Activated effector memory CD4-positive, alpha-beta T cell treated with Interleukin-2 at 50 U/mL for 16 hours (primary cell): Measurements from ENCODE around the gene SEC22A.

Experiments
- DNase-seq: peaks from one replicate; pipeline ENCODE4 v3.0.0-alpha.2; 2020

Gene SEC22A

DNA sequence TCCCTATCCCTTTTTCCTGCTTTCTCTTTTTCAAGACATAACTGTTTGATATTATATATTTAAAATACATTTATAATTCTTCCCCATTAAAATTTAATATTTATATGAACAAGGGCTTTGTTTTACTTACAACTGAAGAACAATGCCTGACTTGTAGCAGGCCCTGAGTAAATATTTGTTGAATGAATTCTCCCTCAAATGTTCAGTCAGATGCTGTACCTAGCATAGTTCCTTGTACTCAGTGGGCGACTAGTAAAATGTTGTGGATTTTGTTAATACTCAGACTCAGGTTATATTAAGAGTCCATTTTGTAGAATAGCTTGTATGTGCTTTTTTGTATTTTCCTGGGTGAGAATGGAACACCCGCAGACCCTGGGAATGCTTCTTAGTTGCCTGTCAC is 69.1 kb downstream of the SEC22A start:
- DNase-seq, result no peak

GRCh38 chr3:123271466-123272159 is 69.9 kb downstream of the SEC22A start:
- no peak for DNase-seq

DNA sequence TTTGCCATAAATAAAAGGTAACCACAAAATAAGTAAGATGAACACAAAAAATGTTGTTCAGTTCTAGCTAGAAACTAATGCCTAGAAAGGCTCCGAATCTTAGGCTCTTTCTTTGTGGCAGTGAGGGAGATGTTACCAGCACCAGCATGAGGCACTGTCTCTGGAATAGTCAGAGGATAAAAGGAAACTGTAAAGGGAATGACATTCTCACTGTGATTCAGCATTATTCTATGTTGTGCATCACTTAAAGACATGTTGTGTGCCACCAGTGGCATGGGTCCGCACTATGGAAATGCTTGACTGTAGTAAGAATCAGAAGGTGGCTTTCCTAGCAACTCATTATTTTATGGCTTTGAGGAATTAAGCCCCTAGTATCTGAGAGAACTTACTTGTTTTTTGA is 70.8 kb downstream of the SEC22A start:
- no peak for DNase-seq

- DNase-seq, result no peak
Observed at GRCh38 chr3:123275691-123276090, 73.9 kb downstream of the SEC22A start.

DNA sequence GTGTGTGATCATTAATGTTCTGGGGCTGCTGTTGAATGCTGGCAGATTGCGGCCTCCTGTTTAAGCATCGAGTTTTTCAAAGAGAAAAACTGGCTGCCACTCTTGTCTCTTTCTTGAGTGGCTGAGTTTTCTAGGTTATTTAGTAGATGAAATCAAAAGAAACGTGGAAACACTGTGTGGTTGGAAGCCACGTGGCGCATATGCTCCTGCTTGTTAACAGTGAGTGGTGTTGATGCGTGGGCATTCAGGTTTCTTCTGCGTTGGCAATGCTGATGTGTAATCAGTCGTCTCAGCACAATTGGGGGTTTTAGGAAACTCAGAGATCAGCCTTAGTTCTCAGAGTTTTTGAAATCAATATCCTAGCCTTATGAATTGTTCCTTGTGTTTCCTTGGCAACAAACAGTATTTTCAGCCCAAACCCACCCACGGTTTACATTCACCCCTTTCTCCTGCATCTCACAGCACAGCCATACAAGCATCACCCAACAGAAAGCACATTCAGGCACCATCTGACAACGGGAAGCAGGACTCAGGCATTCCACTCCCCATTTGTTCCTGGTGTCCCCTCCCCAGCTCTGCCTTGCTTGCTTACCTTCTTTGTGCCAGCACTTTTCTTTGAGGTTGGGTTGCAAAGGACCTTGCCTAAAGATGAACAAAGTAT is 74.7 kb downstream of the SEC22A start:
- DNase-seq, result no peak

DNA sequence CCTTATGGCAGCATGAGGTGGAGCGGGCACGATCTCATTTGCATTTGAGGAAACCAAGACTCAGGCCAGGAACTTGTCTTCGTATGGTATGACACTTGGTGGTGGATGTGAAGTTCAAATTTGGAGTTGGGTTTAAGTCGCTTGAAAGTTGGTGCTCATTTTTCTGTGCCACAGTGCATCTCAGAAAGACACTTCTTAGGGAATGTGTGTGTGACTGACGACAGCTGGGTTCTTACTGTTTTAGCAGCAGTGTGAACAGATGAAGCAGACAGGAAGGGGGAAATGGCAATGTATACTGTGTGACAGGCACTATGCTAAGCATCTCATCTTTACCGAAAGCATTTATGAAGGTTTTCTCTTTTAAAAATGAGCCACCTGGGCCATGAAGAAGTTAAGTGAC is 75.4 kb downstream of the SEC22A start:
- DNase-seq, result no peak

DNA sequence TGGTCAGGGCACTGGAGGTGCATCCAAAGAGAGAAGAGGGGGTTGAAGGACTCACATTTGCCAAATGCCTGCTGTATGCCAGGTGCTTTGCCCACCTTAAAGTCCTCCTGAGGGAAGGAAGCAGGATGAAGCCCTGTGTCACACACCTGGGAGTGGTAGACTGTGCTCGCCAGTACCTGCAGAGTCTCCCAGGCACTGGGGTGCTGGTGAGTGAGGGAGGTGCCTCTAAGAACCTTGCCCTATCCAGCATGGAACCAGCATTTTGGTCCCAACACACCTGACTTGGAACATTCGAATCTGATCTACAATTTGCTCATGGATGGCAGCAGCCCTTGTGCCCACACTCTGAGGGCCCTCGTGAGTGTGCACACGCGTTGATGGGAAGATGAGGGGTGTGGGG is 76.7 kb downstream of the SEC22A start:
- no peak for DNase-seq

DNA sequence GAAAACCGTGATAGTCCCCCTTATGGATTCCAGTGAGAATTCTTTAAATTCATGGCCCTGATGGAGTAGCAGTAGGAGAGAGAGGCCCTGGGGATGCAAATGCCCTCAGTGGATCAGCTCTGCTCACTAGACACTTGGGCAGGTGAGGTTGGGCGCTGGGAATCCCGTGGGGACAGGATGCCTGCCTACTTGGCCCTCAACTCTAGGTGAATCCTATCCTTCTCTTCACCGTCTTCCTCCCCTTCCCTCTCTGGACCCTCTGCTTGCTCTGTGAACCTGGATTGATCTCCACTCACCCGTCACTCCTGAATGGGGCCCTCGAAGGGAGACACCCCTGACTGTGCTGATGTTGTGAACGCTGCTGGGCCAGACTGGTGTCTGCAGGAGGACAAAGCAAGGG is 77.4 kb downstream of the SEC22A start:
- DNase-seq, result no peak

- no peak for DNase-seq
Observed at GRCh38 chr3:123281406-123281805, 79.7 kb downstream of the SEC22A start.

DNA sequence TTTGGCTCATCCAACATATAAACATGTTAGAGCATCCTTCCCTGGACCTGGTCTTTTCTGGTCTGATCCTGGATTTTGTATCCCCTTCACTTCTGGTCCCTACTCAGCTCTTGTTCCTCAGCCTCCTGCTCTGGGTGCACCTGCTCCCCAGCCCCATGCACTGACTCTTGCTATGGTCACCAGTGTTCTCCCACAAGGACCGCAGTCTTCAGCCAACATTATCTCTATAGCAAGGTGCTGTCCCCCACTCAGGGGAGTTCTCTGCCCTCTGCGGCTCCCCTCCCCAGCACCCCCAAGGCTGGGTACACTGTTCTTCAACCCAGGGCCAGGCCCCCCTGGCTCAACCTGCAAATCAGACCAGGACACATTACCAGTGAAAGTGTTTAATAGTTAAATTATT is 80.2 kb downstream of the SEC22A start:
- DNase-seq, result no peak

GRCh38 chr3:123282461-123282860 is 80.7 kb downstream of the SEC22A start:
- no peak for DNase-seq

- no peak for DNase-seq
Observed at GRCh38 chr3:123283074-123283473, 81.3 kb downstream of the SEC22A start.

DNA sequence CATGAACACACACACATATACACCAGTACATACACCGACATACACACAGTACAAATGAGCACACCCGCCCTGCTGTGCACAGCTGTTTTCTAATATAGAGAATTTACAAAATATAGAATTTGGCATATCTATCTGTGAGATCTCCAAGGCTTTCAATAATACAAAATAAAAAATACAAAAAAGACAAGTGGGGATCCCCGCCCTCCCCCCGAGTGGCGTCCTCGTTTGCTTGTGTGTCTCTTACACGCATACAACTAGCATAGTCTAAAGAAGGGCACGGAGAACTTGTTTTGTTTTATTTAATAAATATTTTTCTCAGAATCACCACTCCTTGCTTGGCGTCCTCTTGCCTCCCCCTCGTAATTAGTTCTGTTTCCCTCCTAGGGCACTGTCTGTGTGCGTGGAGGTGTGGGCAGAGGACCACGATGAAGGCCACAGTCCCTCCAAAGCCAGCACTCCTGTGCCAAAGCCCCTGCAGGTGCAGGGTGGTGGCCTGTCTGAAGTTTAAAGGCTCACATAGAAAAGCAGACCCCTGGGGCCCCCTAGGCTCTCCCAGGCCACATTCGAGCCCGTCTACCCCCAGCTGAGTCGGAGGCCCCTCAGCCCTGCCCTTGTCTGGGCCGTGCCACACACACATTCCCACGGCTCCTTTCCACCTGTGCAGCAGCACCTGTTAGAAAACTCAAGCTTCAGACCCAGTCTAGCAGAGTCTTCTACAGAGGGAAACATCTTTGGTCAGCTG is 82.1 kb downstream of the SEC22A start:
- no peak for DNase-seq

DNA sequence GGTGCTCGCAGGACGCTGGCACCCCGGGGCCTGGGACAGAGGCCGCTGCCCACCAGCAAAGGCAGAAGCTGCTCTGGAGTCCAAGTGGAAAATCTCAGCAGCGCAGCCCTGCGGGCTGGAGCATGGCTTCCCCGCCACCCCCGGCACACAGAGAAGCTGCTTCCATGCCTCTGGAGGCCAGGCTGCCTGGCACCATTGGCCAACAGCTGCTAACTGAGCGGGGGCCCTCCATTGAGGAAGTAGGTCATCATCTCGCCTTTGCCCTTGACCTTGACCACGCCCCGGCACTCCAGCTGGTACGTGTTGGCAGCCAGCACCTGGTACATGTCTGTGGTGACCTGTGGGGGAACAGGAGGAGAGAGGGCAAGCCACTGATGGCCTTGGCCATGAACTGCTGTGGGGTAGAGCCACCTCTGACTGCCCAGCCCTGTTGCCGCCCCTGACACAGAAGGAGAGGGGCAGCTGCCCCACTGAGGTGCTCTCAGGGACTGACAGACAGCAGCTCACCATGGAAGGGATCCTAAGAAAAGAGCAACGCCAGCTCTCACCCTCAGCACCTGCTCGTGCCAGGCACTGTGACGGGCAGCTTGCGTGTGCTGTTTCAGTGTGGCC is 82.8 kb downstream of the SEC22A start:
- no peak for DNase-seq

DNA sequence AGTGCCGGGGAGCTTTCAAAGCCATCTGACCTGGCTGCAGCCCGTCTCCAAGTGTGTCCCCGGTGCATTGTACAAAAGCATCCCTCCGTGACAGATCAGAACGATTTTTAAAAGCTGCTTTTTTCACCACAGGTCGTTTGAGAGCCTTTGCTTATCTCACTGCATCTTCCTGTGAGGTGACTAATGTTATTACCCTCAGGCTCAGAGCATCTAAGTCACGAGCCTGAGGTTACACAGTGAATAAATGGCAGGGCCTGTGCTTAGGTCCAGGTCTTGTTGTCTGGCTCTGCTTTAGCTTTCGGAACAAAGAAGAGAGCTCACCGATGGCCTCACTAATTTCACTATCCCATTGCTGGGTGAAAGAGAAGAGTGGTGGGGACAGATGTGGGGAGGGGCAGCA is 83.3 kb downstream of the SEC22A start:
- DNase-seq, result no peak

- no peak for DNase-seq
Observed at GRCh38 chr3:123285479-123285878, 83.7 kb downstream of the SEC22A start.

- DNase-seq, result no peak
Observed at GRCh38 chr3:123285931-123286307, 84.2 kb downstream of the SEC22A start.

DNA sequence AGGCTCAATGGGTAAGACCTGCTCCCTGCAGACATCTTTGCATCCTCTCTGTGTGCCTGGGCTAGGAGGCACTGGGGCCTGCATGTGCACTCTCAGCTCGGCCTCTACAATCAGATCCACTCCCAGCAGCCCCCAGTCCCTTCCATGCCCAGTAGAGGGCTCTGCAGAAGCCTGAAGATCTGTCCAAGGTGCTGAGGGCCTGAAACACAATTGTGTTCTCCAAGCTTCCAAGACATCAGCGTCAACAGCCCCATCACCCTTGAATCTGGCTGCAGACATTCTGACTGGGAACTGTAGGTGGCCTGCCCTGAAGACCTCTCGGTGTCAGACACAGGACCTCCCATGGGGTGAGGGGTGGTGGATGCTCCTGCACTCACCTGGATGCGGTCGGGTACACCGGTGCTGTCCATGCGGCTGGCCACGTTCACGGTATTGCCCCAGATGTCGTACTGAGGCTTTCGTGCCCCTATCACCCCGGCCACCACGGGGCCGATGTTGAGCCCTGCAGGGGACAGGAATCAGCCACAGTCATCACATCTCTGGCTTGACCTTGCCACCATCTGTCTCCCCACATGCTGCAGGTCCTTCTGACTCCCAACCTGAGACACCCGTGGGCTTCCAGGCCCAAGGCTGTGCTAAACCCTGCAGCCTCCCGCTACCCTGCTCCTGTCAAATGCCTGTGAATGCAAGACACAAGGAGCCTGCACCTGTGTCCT is 84.7 kb downstream of the SEC22A start:
- DNase-seq, result no peak

GRCh38 chr3:123287051-123287961 is 85.6 kb downstream of the SEC22A start:
- DNase-seq, result no peak

DNA sequence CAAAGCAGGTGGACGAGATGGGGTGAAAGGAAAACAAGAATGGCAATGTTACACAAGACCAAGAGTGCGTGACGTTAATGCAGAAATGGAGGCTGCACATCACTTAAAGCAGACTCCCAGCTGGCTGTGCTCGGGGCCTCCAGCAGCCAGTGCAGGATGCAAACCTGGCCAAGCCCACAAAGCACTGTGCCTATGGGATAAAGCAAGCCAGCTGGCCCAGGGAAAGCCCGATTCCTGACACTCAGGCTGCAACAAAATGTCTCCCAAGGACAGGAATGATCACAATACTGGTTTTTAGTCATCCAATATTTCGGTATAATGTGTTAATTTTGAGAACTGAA is 86.2 kb downstream of the SEC22A start:
- DNase-seq, result no peak

DNA sequence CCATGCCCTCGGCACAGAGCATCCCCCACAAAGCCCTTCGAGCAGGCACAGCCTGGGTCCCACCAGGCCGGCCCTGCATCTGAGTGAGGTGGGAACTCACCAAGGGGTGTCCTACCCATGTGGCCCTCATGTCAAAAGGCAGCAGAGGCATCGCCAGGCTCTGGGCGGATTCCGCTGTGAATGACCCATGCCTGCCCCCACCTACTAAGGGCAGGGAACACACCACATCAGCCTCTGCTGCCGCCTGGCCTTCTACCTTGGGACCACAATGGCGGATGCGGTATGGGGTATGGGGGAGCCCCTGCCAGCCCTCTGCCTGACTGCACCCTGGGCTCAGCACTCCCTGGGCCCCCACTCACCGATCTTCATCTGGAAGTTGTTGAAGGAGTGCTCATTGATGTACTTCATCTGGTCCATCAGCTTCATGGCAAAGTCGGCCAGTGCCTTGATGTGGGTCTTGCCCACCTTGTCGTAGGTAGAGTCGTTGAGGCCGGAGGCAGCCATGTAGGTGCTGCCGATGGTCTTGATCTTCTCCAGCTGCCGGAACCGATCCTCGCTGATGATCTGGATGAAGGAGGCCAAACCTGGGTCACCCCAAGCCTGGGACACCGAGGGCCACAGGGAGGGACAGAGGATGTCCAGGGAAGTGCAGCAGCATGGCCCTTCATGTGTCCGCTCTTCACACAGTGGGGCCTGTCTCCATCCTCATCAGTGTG is 87.8 kb downstream of the SEC22A start:
- no peak for DNase-seq
